LoVo (cell line): ENCODE measurements around the gene DCAF5.
A peak's percentile ranks its signal among the peaks of the same experiment; 100 is the strongest.
"Not testable (repeated sequence)": the region's sequence is repeated elsewhere in the genome, so short reads cannot be mapped to it uniquely, and the experiment has no call there.

Source experiments
- DNase-seq: peaks from one replicate; pipeline ENCODE4 v3.0.0-alpha.2; 2016; ENCODE audit warnings: low spot score

DCAF5 gene

GRCh38 chr14:69042787-69043444 is 110.0 kb downstream of the DCAF5 start:
- DNase-seq, result no peak

GRCh38 chr14:69042299-69042698 is 110.6 kb downstream of the DCAF5 start:
- DNase-seq, result no peak

GRCh38 chr14:69041783-69042182 is 111.1 kb downstream of the DCAF5 start:
- no peak for DNase-seq

GRCh38 chr14:69040353-69040752 is 112.6 kb downstream of the DCAF5 start:
- DNase-seq, result no peak

- peak; percentile 25 for DNase-seq
These were observed 113.7 kb downstream of the DCAF5 start for GRCh38 chr14:69039288-69039628.

- DNase-seq, result no peak
These were observed 114.2 kb downstream of the DCAF5 start for GRCh38 chr14:69038455-69039287.

GRCh38 chr14:69037790-69038454 is 115.0 kb downstream of the DCAF5 start:
- no peak for DNase-seq

GRCh38 chr14:69036757-69037506 is 116.0 kb downstream of the DCAF5 start:
- no peak for DNase-seq

- DNase-seq, result no peak
These were observed 118.2 kb downstream of the DCAF5 start for GRCh38 chr14:69034612-69035262.

GRCh38 chr14:69027242-69027913 is 125.5 kb downstream of the DCAF5 start:
- no peak for DNase-seq

- DNase-seq, result no peak
These were observed 129.9 kb downstream of the DCAF5 start for GRCh38 chr14:69023035-69023434.

- not testable (repeated sequence) for DNase-seq
These were observed 130.8 kb downstream of the DCAF5 start for GRCh38 chr14:69022093-69022492.

GRCh38 chr14:69017706-69018105 is 135.2 kb downstream of the DCAF5 start:
- no peak for DNase-seq

GRCh38 chr14:69014829-69015259 is 138.1 kb downstream of the DCAF5 start:
- no peak for DNase-seq

GRCh38 chr14:69013943-69014782 is 138.8 kb downstream of the DCAF5 start:
- DNase-seq, result peak; percentile 81

- no peak for DNase-seq
These were observed 140.5 kb downstream of the DCAF5 start for GRCh38 chr14:69012256-69012953.

- peak; percentile 87 for DNase-seq
These were observed 142.3 kb downstream of the DCAF5 start for GRCh38 chr14:69010648-69011047.

GRCh38 chr14:69008421-69008884 is 144.5 kb downstream of the DCAF5 start:
- DNase-seq, result no peak

- DNase-seq, result no peak
These were observed 146.6 kb downstream of the DCAF5 start for GRCh38 chr14:69006346-69006745.
